Natural killer cell (primary cell): ENCODE data around the gene KSR1. TPM values are rescaled to one million over a fixed set of nuclear protein-coding genes. Genes with fewer than 3 reads are reported as not detected.
A peak's percentile ranks its signal among the peaks of the same experiment; 100 is the strongest.
"Not testable (repeated sequence)": the region's sequence is repeated elsewhere in the genome, so short reads cannot be mapped to it uniquely, and the experiment has no call there.

ENCODE experiments used
- ATAC-seq, 3 donors: fragments of 150-1000 bp in 2 of 3; fragments of 200-7000 bp in 1 of 3; cut with Tn5 transposase; 1 replicate in 1 of 3; 2 replicates in 2 of 3; pipeline ENCODE4 v1.10.0; 2021; ENCODE audit warnings: mild to moderate bottlenecking in 2 of 3, moderate library complexity in 2 of 3
- DNase-seq, 2 donors: peaks; one replicate each; pipeline versions ENCODE4 v3.0.0 to v3.0.0-alpha.2; 2013 to 2021; ENCODE audit warnings: mixed read lengths in 1 of 2
- H3K27ac ChIP-seq: one replicate; pipeline ENCODE4 v1.5.1; 2013; ENCODE audit warnings: mild to moderate bottlenecking, low read length
- H3K27me3 ChIP-seq: one replicate; pipeline ENCODE4 v1.6.1; 2013; ENCODE audit warnings: low read length; ENCODE audit not compliant: control insufficient read depth, insufficient read depth
- H3K36me3 ChIP-seq: one replicate; pipeline ENCODE4 v1.6.1; 2013; ENCODE audit warnings: low read length; ENCODE audit not compliant: control insufficient read depth, insufficient read depth
- H3K4me1 ChIP-seq: one replicate; pipeline ENCODE4 v1.6.1; 2013; ENCODE audit warnings: low read length; ENCODE audit not compliant: control insufficient read depth, insufficient read depth
- H3K4me3 ChIP-seq: one replicate; pipeline ENCODE4 v1.5.1; 2013; ENCODE audit warnings: low read length
- H3K9me3 ChIP-seq: one replicate; pipeline ENCODE4 v1.6.1; 2013; ENCODE audit warnings: low read length; ENCODE audit not compliant: control insufficient read depth, insufficient read depth
- H3K27ac Mint-ChIP-seq, 2 donors: one replicate each; pipeline ENCODE4 v1.8.0; 2022; ENCODE audit warnings: mild to moderate bottlenecking in 2 of 2, mixed read lengths in 2 of 2, moderate library complexity in 1 of 2
- H3K27me3 Mint-ChIP-seq, 2 donors: one replicate each; pipeline ENCODE4 v1.8.0; 2022; ENCODE audit warnings: low read depth in 2 of 2, mixed read lengths in 2 of 2
- H3K36me3 Mint-ChIP-seq: one replicate; pipeline ENCODE4 v1.8.0; 2022; ENCODE audit warnings: mixed read lengths
- H3K4me1 Mint-ChIP-seq, 2 donors: one replicate each; pipeline ENCODE4 v1.8.0; 2022; ENCODE audit warnings: mixed read lengths in 2 of 2
- H3K4me3 Mint-ChIP-seq: one replicate; pipeline ENCODE4 v1.8.0; 2022; ENCODE audit warnings: mild to moderate bottlenecking, moderate library complexity, mixed read lengths
- H3K9me3 Mint-ChIP-seq, 2 donors: one replicate each; pipeline ENCODE4 v1.8.0; 2022; ENCODE audit warnings: mixed read lengths in 2 of 2
- WGBS: methylation state at CpG from one replicate; pipeline ENCODE4 v1.1.7; 2013; ENCODE audit warnings: missing lambda C conversion rate; ENCODE audit not compliant: insufficient coverage; 5-methylcytosine and 5-hydroxymethylcytosine counted together
- intact Hi-C: fragments of 100-400 bp; cut with micrococcal nuclease; formaldehyde crosslinking; loops from one replicate; pipeline ENCODE4 v1.14.2; 2022
- total RNA-seq, 4 donors: library from RNA; stranded (reverse); fragments of 120-200 nt in 1 of 4; gene quantifications; one replicate each; pipeline versions ENCODE4 v1.2.3 to v1.2.4, GENCODE V29; 2013 to 2022
- TF ChIP-seq, protein P1 (sequence below): fragments of 200-600 bp; IDR thresholded peaks from one replicate; pipeline ENCODE4 v1.8.0; 2022; ENCODE audit warnings: antibody characterized with exemption

The KSR1 gene
- total RNA-seq, 3 donors from 2014 or later (not counting 1 experiment from before 2014, with no cell fraction given) = 46.4 to 63.1 (median 59.2) TPM

DNA sequence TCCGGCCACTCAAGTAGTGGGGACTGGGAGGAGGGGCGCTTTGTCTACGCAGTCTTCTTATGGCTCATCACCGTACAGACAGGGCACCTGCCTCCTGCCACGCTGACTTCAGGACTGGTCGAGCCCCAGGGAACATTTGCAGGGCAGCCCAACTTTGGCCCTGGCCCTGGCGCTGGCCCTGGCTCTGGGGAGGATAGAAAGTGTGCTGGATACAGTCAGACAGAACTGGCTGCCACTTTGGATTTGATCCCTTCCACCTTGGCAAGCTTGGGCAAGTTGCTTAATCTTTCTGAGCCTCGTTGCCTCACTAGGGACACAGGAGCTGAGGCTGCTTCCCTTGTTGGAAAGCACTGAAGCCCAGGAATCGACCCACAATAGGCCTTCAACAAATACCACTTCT lies 188.3 kb downstream of the KSR1 start:
- Mint-ChIP-seq H3K27me3 (no peaks in the 10 kb centered on the region), H3K9me3 (no peaks in the 10 kb centered on the region), H3K27ac (peak overlapping the region in 1 of 2 donors; percentile 17), H3K36me3 (peaks cover 11% of the 10 kb centered on the region), H3K4me1 (peaks cover 5 to 9% of the 10 kb centered on the region in 2 donors), H3K4me3 (no peak overlapping the region)
- peaks cover 35% of the 10 kb centered on the region for H3K36me3 ChIP-seq
- WGBS = 92% methylated on average over 9 of the region's 9 CpGs
- TF ChIP-seq, protein P1, sequence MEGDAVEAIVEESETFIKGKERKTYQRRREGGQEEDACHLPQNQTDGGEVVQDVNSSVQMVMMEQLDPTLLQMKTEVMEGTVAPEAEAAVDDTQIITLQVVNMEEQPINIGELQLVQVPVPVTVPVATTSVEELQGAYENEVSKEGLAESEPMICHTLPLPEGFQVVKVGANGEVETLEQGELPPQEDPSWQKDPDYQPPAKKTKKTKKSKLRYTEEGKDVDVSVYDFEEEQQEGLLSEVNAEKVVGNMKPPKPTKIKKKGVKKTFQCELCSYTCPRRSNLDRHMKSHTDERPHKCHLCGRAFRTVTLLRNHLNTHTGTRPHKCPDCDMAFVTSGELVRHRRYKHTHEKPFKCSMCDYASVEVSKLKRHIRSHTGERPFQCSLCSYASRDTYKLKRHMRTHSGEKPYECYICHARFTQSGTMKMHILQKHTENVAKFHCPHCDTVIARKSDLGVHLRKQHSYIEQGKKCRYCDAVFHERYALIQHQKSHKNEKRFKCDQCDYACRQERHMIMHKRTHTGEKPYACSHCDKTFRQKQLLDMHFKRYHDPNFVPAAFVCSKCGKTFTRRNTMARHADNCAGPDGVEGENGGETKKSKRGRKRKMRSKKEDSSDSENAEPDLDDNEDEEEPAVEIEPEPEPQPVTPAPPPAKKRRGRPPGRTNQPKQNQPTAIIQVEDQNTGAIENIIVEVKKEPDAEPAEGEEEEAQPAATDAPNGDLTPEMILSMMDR = no peak
- intact Hi-C loops = no loop called here
- no peak for DNase-seq
- no peak overlapping the region for H3K4me3 ChIP-seq
- no peaks in the 10 kb centered on the region for H3K4me1 ChIP-seq
- H3K27me3 ChIP-seq = no peaks in the 10 kb centered on the region
- no peak overlapping the region for H3K27ac ChIP-seq
- H3K9me3 ChIP-seq = no peaks in the 10 kb centered on the region
- ATAC-seq = no peak

DNA sequence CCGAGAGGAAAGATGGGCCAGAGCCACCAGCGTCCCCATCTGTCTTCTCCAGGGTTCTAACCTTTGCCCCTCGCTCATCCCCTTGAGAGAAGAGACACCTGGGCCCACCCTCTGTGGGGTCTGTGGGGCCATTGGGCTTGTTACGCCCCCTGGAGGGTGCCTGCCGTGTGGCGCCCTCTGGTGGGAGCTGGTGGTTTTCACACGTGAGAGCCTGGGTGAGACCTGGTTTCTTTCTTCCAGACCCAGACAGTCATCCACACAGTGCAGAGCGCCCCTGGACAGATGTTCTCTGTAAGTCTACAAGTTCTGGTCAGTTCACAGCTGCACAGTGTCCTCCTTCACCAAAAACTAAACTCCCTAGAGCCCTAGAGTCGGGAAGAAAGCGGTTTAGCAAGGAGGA lies 189.4 kb downstream of the KSR1 start:
- ATAC-seq = peak; percentile 46 to 65 (median 63)
- H3K9me3 Mint-ChIP-seq, H3K27ac ChIP-seq, H3K9me3 ChIP-seq, H3K27me3 Mint-ChIP-seq, DNase-seq, H3K27me3 ChIP-seq, H3K4me1 Mint-ChIP-seq, H3K27ac Mint-ChIP-seq, H3K4me3 Mint-ChIP-seq, H3K36me3 Mint-ChIP-seq, H3K4me3 ChIP-seq, intact Hi-C loops, H3K4me1 ChIP-seq: not testable (repeated sequence)
- H3K36me3 ChIP-seq = peaks cover 28% of the 10 kb centered on the region
- TF ChIP-seq, protein P1 = peak; percentile 18
- WGBS = 100% methylated on average over 2 of the region's 10 CpGs

DNA sequence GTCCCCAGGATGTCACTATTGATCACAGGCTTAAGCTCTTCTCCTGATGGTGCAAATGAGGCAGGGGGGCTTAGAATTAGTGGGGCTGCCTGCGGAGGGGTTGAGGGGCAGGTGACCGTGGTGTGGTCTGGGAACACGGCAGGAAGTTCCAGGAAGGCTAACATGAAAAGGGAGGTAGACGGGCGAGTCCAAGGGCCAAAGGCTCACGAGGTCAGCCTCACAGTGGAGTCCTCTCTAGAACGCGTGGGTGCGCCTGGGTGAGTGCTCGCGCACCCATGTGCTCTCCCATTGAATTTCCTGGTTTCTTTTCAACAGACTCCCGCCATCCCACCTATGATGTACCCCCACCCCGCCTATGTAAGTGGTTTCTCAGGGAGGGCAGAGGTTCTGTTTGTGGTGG lies 190.0 kb downstream of the KSR1 start:
- TF ChIP-seq, protein P1 = no peak
- 93% methylated on average over 11 of the region's 13 CpGs for WGBS
- no peak for DNase-seq
- Histone ChIP-seq H3K36me3 (peaks cover 22% of the 10 kb centered on the region), H3K27me3 (no peaks in the 10 kb centered on the region), H3K4me1 (no peaks in the 10 kb centered on the region), H3K27ac (no peak overlapping the region), H3K4me3 (no peak overlapping the region), H3K9me3 (no peaks in the 10 kb centered on the region)
- Mint-ChIP-seq H3K36me3 (peaks cover 1% of the 10 kb centered on the region), H3K4me1 (peaks cover 5 to 9% of the 10 kb centered on the region in 2 donors), H3K4me3 (no peak overlapping the region), H3K27ac (no peak overlapping the region), H3K9me3 (no peaks in the 10 kb centered on the region), H3K27me3 (no peaks in the 10 kb centered on the region)
- ATAC-seq = no peak
- intact Hi-C loops = no loop called here

DNA sequence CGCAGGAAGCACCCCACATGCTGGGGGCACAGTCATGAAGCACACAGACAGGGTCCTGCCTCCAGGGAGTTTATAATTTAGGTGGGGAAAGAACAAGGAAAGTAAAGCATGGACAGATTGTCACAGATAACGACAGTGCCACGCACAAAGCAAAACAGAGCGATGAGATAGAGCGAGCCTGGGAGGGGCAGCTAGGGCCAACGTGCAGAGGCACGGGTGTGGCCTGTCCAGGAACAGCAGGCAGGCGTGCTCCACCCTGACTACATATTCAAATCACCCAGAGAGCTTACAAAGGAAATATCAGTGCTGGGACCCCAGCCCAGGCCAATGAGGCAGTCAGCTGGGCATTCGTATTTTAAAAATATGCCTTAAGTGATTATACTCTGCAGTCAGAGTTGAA lies 191.5 kb downstream of the KSR1 start:
- Histone ChIP-seq H3K4me3 (no peak overlapping the region), H3K9me3 (no peaks in the 10 kb centered on the region), H3K36me3 (peaks cover 22% of the 10 kb centered on the region), H3K4me1 (no peaks in the 10 kb centered on the region), H3K27me3 (no peaks in the 10 kb centered on the region), H3K27ac (no peak overlapping the region)
- TF ChIP-seq, protein P1 = no peak
- Mint-ChIP-seq H3K36me3 (no peaks in the 10 kb centered on the region), H3K4me1 (peaks cover 5 to 9% of the 10 kb centered on the region in 2 donors), H3K9me3 (no peaks in the 10 kb centered on the region), H3K27me3 (no peaks in the 10 kb centered on the region), H3K27ac (peak overlapping the region; percentile 20 to 60), H3K4me3 (no peak overlapping the region)
- intact Hi-C loops = no loop called here
- ATAC-seq = no peak
- no peak for DNase-seq
- 83% methylated on average over 9 of the region's 9 CpGs for WGBS

DNA sequence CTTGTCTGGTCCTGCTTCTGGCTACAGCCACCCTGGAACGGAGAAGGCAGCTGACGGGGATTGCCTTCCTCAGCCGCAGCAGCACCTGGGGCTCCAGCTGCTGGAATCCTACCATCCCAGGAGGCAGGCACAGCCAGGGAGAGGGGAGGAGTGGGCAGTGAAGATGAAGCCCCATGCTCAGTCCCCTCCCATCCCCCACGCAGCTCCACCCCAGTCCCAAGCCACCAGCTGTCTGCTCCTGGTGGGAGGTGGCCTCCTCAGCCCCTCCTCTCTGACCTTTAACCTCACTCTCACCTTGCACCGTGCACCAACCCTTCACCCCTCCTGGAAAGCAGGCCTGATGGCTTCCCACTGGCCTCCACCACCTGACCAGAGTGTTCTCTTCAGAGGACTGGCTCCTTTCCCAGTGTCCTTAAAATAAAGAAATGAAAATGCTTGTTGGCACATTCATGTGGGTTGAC lies 192.9 kb downstream of the KSR1 start:
- H3K4me3 Mint-ChIP-seq, H3K27ac Mint-ChIP-seq, ATAC-seq, H3K36me3 Mint-ChIP-seq, H3K4me1 ChIP-seq, H3K9me3 ChIP-seq, H3K4me1 Mint-ChIP-seq, H3K27me3 Mint-ChIP-seq, H3K9me3 Mint-ChIP-seq, DNase-seq, H3K27ac ChIP-seq, H3K27me3 ChIP-seq, H3K4me3 ChIP-seq, intact Hi-C loops: not testable (repeated sequence)
- peaks cover 18% of the 10 kb centered on the region for H3K36me3 ChIP-seq
- 91% methylated on average over 5 of the region's 5 CpGs for WGBS
